RCC 7860 (cell line): ENCODE results near the gene ADAMTS15.
A peak's percentile ranks its signal among the peaks of the same experiment; 100 is the strongest.

Experiments
- DNase-seq: peaks from one replicate; pipeline ENCODE4 v3.0.0-alpha.2; 2015; ENCODE audit warnings: low spot score
- FAIRE-seq: peaks from 2 replicates; lab custom pipeline; 2012; peaks lifted over from hg19 to GRCh38; lab: Jason Lieb, UNC

ADAMTS15 gene

GRCh38 chr11:130476200-130476921, 27.9 kb downstream of the ADAMTS15 start:
- FAIRE-seq (no peak), DNase-seq (peak; percentile 52)

DNA sequence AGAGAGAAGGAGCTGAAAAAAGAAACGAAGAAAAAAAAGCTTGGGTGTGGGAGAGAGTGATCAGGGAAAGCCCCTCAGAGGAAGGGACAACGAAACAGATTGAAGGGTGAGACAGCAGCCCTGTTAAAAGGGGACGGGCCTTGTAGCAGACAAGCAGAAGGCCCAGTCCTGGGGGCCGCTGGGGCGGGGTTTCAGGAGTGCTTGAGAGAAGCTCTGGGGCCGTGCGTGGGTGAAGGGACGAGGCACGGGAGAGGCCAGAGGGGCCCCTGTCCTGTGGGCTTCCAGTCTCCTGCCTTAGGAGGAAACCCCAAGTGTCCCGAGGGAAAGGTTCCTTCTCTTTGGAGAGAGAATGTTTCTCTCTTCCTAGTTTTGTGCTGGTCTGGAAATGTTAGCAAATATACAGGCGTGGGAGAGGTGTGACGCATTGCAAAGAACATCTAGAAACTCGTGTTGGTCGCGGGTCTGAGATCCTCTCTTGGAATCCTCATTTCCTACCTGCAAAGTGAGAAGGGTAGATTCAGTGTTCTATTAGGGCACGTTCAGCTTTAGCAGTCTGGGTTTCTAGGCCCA, 28.6 kb downstream of the ADAMTS15 start:
- no peak for FAIRE-seq

DNA sequence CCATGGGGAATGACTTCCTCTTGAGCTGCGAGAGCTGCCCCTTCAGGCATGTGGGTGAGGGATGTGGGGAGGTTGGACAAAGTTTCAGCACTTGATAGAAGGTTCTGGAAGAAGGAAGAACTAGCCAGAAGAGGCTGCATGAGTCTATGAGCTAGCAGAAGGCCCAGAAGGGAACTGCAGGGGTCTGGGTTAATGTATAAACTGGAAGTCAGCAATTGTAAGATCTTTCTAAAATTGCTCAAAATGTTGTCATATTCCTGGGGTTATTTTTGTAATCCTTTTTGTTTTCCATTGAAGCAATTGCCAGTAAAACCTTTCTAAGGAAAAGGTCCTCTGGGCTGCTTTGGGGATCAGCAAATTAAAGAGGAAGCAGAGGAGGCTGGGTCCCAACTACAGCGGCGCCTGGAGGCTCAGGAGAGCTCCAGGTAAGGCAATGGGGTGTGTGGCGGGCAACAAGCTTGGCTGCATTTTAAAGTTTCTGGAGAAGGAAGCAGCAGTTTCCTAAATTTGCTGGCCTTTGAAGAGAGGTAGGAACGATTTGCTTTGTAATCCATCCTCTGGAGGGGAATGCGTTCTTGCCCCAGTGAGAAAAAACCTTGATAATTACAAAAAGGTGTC, 29.2 kb downstream of the ADAMTS15 start:
- DNase-seq (peak; percentile 59), FAIRE-seq (peak; percentile 27)

More for the DNA sequence above, 28.6 kb downstream of the ADAMTS15 start:
- DNase-seq, result no peak

DNA sequence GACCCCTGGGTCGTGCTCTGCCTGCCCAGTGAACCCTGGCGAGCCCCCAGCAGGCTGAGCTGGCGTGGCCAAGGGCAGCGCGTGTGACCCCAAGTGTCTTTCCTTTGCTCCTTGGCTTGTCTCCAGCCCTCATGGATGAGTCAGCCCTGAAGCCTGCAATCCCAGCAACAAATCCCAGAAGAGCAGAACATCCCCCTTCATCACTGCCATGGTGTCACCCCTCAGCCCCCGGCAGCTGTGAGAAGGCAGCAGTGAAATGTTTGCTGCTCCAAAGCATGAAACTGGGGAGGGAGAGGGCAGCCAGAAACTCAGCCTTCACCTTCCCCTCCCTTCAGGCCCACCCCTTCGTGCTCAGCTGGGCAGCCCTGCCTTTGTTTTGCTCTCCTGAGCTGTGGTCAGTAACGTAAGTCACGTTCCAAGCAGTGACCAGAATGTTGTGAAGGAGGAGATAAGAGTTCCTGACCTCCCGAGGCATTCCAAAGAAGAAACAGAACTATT, 29.8 kb downstream of the ADAMTS15 start:
- DNase-seq (peak; percentile 92), FAIRE-seq (peak; percentile 87)

DNA sequence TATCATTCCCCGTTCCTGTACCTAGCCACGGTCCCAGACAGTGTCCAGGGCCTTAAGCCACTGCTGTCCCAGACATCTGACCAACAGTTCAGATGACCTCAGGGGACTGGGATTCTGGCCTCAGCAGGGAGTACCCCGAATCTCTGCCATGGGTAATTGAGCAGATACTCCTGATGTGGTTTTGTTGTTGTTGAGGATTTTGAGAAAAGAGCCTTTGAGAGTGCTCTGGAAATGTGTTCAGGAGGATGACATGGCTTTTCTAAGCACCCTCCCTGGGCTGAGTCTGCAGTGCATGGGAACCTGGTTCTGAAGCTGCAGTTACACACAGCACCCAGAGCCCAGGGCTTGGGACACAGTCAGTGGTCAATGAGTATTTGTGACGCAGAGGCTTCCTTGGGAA, 30.4 kb downstream of the ADAMTS15 start:
- peak; percentile 85 for FAIRE-seq
- DNase-seq, result peak; percentile 80

- FAIRE-seq (no peak), DNase-seq (peak; percentile 17)
These were observed 31.7 kb downstream of the ADAMTS15 start for GRCh38 chr11:130480186-130480585.

GRCh38 chr11:130480711-130481140, 32.3 kb downstream of the ADAMTS15 start:
- DNase-seq (no peak), FAIRE-seq (no peak)

DNA sequence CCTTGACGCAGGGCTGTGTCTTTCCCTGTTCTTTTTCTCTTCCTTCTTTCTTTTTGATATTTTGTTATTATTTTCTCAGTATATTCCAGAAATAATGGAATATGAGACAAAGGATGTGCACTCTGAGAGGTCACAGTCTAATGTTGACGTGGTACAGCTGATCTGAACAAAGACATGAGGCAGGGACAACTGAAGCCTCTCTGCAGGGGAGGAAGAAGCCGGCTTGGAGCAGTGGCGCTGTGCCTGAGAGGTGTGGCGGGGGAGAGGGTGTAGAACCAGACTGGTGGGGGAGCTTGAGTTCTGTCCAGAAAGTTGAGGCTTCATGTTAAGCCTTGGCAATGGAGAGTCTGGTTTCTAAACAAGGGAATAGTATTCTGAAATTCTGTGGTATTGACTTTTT, 34.7 kb downstream of the ADAMTS15 start:
- FAIRE-seq (no peak), DNase-seq (no peak)

GRCh38 chr11:130485983-130486382, 37.5 kb downstream of the ADAMTS15 start:
- DNase-seq (no peak), FAIRE-seq (no peak)

DNA sequence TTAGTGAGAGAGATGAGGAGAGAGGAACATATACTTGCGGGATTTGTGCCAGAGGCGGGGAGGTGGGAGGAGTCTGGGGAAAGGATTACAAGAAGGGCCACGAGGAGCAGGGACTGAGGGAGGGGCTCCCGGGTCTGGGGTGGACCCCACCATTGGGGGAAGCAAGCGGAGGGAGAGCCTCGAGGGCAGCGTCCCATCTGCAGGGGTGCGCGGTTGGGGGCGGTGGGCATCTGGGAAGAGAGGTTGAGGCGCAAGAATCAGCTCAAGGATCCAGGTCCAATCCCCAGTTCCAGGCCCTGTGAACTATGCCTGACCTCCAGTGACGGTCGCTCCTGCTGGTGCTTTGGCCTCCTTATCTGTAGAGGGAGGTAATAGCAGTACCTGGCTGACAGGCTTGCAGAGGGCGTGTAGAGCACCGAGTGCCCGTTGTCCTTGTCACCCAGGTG, 38.0 kb downstream of the ADAMTS15 start:
- DNase-seq (no peak), FAIRE-seq (no peak)

- no peak for DNase-seq
- no peak for FAIRE-seq
These were observed 38.8 kb downstream of the ADAMTS15 start for GRCh38 chr11:130486987-130487923.

DNA sequence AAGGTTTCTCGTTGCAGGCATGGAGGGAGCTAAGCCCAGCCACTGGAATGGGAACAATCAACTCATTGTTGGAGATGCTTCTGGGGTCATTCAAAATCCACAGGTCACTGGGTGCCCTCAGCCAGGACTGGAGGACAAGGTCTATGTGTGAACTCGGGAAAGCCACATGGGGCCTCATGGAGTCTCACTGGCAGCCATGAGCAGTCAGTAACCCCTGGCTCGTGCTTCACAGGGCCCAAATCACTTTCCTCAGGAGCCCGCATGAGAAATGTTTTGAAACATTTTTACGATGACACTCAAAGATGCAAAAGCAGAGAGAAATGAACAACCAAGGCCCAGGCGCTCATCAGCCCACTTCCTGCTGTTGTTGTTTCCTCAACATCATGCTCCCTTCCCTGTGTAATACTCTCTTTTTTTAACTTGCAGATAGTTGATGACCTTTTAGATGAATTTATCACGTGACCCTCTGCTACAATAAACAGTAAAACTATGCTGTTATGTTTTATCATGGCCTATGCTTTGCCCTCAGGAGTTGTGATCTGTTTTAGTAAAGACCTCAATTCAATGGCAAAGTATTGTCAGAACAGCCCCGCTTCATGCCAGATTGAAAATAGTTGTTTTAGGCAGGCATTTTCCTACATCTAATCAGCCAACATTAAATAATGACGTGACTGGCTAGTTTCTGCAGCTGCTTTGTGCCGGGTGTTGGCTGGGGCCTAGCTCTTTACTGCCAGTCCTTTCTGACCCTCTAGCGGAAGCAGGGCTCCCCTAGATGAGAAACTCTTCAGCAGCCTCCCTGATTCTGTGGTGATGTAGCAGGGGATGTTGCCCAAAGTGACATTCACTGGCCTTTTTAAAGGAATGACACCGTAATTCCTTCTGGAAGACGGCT, 39.7 kb downstream of the ADAMTS15 start:
- DNase-seq, result no peak

DNA sequence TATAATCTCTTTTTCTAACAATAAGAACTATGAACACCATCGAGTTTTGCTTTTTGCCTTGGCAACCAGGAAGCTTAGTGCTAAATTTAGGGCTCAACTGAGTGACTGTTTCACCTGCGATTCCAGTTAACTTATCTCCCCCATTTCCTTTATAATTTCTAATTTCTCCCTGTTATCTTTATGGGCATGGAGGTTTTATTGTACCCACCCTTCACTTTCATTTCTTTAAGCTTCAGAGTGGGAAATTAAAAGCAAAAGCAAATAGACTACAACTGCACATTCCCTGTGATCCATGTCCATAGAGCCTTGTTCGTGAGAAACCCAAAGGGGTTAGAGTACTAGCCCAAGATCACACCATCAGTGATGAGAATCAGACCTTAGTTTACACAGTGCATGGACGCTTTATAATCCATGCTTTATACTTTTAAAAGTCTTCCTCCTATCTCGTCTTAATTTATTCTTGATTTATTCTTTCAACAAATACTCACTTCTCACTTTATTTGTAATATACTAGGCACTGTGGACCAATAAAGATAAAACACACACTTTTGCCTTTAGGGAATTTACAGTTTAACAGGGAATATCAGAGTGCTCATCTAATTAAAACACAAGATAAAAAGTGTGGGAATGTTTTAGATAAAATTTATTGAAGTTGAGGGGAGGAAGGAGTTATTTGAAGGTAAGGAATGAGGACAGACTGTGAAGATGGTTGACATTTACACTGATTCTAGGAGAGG, 40.6 kb downstream of the ADAMTS15 start:
- no peak for FAIRE-seq
- DNase-seq, result no peak

More for the DNA sequence above, 39.7 kb downstream of the ADAMTS15 start:
- FAIRE-seq, result no peak

- FAIRE-seq, result no peak
These were observed 41.3 kb downstream of the ADAMTS15 start for GRCh38 chr11:130489716-130490115.

DNA sequence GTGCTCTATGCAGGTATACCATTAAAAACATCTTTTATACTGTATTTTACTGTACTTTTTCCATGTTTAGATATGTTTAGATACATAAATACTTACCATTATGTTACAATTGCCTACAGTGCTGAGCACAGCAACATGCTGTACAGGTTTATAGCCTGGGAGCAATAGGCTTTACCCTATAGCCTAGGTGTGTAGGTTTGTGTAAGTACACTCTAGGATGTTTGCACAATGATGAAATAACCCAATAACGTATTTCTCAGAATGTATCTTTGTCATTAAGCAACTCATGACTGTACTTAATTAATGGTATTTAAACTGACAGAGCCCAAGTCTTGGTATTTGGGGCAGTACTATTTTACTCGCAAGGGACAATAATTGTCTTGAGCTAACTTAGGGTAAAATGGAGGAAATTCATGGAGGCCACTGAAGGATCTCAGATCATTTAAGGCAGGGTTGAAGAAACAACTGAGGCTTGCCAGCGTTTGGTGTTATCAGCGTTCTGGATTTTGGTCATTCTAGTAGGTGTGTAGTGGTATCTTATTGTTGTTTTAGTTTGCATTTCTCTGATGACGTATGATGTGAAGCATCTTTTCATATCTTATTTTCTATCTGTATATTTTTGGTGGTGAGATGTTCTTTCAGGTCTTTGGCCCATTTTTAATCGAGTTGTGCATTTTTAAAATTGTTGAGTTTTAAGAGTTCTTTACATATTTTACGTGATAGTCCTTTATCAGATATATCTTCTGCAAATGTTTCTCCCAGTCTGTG, 42.4 kb downstream of the ADAMTS15 start:
- FAIRE-seq, result no peak
- no peak for DNase-seq

More at GRCh38 chr11:130489716-130490115, 41.3 kb downstream of the ADAMTS15 start:
- DNase-seq, result no peak

GRCh38 chr11:130498181-130498580, 49.7 kb downstream of the ADAMTS15 start:
- no peak for DNase-seq
- no peak for FAIRE-seq

DNA sequence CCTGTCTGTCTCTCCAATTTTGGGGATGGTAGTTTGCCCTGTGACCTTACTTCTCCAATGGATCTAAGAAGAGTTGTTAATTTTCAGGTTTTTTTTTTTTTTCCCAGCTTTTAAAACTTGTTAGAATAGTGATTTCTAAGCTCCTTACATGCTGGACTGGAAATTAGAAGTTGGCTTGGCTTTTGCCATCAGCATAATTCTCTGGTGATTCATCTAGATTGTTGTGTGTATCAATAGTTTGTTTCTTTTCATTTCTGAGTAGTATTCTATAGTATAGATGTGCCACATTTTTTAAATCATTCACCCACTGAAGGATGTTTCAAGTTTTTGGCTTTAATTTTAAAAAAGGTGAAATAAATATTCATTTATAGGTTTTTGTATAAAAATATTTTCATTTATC, 51.4 kb downstream of the ADAMTS15 start:
- no peak for DNase-seq
- no peak for FAIRE-seq

GRCh38 chr11:130504317-130504716, 55.9 kb downstream of the ADAMTS15 start:
- FAIRE-seq, result peak; percentile 17
- DNase-seq, result no peak
